LNCAP (cell line): ENCODE measurements around the gene HNRNPLL.

Experiments
- CTCF ChIP-seq: fragments of 450-650 bp; IDR thresholded peaks from 2 replicates; pipeline ENCODE4 v1.5.1; 2017; ENCODE audit warnings: mild to moderate bottlenecking

Gene HNRNPLL

DNA sequence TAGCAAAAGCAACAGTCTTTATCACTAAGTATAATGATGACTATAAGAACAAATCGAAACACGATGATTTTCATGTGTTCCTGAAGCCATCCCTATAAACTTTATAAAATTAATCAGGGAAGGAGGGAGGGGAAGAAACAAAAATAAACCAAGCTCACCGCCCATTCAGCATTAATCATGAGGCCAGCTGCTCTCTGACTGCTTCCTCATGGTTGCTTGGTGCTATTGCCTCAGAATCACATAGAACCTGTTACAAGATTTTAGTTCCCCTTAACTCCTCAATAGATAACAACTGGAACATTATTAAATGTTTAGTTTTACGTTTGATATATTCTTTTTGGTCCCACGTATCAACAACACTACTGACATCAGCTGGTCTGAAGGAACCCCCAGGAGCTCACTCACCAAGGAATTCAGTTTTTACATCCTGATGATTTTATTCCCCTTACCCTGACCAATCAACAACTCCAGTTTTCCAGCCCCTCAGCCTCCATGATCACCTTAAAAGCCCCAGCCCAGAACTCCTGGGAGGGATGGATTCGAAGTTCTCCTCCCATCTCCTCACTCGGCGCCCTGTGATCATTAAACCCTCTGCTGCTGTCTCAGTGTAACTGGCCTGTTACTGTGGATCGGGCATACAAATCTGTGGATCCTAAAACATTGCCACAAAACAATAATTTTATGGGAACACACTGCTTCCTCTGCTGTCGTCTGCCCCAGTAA lies 10.6 kb upstream of the HNRNPLL start:
- TF ChIP-seq CTCF, result no peak

DNA sequence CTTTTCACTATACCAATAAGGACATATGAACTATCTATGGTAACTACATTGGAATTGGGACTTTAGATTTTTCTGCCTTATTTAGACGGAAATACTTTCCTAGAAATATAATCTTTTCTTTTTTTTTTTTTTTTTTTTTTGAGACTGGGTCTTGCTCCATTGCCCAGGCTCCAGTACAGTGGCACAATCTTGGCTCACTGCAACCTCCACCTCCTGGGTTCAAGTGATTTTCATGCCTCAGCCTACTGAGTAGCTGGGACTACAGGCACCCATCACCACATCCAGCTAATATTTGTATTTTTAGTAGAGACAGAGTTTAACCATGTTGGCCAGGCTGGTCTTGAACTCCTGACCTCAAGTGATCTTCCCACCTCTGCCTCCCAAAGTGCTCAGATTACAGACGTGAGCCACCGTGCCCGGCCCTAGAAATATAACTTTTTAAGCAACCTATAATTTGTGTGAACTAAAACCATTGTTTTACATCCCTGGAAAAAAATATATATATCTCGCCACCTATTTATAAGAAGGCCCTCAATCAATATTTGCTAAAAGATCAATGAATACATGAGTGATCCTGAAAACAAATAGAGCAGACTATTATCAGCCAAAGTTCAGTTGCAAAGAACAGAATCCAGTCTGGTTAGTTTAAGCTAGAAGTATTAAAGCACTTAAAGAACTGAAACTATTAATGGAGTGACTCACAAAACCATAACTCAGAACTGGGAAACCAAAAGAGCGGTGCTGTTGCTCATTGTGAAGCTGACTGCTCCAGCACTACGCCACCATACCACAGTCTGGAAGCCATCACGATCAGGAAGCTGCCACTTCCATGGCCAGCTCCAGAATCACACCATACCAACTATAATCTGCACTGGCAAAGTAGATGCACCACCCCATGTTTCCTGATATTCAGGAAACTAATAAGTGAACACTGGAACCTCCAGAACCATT lies 8.4 kb upstream of the HNRNPLL start:
- TF ChIP-seq CTCF, result no peak

- no peak for TF ChIP-seq CTCF
These were observed 6.0 kb upstream of the HNRNPLL start for GRCh38 chr2:38608755-38609154.

DNA sequence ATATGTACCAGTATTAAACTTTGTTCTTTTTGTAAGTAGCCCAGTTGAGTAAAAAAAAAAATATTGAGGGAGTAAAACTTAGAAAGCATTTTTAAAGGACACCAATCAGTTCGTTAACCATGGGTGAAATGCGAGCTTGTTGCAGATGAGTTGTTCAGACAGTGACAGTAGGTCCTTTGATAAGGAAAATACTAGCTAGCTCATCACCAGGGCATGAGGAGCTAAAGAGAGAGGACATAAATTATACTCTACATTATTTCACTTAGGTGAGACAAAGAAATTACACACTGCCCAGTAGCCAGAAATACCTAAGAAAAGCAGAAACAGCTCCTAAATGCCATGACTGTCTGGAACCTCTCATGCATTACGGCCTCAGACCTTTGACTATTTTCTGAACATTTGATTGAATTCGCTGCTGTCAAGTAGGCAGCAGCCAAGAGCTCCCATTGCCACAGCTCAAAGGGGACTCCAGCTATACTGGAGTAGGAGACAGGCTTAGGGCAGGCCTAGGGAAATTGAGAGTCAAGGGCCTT lies 2.6 kb upstream of the HNRNPLL start:
- TF ChIP-seq CTCF, result no peak

GRCh38 chr2:38603402-38604290 lies 918 bp upstream of the HNRNPLL start:
- TF ChIP-seq CTCF, result peak; percentile 73

DNA sequence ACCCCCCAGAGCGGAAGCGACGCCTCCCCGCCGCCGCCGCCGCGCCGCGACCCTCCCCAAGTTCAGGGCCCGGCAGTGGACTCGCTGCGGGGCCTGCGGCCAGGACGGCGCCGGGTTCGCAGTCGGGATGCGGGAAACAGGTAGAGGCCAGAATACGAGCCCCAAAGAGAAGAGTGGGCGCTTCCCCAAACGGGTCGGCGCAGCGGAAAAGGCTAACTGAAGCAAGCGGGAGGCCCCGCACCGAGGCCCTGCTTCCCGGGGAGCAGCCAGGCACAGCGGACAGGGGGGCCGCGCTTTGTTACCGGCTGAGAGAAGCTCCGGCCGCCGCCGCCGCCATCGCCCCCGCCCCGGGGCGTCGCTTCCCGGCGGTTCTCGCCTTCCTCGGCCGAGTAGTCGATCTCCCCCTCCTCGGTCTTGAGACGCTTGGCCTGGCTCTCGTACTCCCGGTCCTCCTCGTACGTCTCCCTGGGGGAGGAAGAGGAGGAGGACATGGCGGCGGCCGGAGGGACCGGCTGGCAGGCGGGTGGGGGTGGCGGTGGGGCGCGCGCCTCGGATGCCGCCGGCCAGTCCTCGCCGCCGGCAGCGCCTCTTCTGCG lies 494 bp downstream of the HNRNPLL start:
- no peak for TF ChIP-seq CTCF
